ENCODE results near the gene ZBTB14. TPM values are rescaled to one million over a fixed set of nuclear protein-coding genes. Genes with fewer than 3 reads are reported as not detected.

The ZBTB14 gene
- total RNA-seq, 1 donor from 2014 or later, result 16.7 TPM

DNA sequence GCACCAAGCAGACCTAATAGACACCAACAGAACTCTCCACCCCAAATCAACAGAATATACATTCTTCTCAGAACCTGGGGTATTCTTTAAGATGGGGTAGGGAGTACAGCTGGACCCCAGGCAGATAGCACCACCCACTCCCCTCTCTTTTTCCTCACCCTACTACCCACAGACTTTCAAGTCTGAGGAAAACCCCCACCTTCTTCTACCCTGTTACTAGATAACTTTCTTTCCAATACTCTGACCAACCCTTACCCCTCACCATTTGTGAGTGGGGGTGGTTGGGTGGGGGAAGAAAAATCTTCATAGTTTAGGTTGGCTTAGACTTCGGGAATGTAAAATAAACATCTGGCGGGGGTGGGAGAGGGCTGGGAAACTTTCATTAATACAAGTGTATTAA lies 20.3 kb upstream of the ZBTB14 start:
- H3K9me3 Mint-ChIP-seq (ENCODE audit: low read depth), result no peaks in the 10 kb centered on the region
- TF ChIP-seq, protein P1, sequence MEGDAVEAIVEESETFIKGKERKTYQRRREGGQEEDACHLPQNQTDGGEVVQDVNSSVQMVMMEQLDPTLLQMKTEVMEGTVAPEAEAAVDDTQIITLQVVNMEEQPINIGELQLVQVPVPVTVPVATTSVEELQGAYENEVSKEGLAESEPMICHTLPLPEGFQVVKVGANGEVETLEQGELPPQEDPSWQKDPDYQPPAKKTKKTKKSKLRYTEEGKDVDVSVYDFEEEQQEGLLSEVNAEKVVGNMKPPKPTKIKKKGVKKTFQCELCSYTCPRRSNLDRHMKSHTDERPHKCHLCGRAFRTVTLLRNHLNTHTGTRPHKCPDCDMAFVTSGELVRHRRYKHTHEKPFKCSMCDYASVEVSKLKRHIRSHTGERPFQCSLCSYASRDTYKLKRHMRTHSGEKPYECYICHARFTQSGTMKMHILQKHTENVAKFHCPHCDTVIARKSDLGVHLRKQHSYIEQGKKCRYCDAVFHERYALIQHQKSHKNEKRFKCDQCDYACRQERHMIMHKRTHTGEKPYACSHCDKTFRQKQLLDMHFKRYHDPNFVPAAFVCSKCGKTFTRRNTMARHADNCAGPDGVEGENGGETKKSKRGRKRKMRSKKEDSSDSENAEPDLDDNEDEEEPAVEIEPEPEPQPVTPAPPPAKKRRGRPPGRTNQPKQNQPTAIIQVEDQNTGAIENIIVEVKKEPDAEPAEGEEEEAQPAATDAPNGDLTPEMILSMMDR (IDR thresholded peaks at IDR 0.05; ENCODE audit: unreplicated experiment), result no peak
- H3K36me3 Mint-ChIP-seq (ENCODE audit: insufficient read depth), result no peaks in the 10 kb centered on the region
- H3K27me3 Mint-ChIP-seq, result no peaks in the 10 kb centered on the region
- no peaks in the 10 kb centered on the region for H3K4me1 Mint-ChIP-seq (ENCODE audit: low read depth)
- no peak overlapping the region for H3K27ac Mint-ChIP-seq
- H3K4me3 Mint-ChIP-seq (ENCODE audit: low read depth), result no peak overlapping the region
- DNase-seq (ENCODE audit: low spot score, unreplicated experiment), result no peak

DNA sequence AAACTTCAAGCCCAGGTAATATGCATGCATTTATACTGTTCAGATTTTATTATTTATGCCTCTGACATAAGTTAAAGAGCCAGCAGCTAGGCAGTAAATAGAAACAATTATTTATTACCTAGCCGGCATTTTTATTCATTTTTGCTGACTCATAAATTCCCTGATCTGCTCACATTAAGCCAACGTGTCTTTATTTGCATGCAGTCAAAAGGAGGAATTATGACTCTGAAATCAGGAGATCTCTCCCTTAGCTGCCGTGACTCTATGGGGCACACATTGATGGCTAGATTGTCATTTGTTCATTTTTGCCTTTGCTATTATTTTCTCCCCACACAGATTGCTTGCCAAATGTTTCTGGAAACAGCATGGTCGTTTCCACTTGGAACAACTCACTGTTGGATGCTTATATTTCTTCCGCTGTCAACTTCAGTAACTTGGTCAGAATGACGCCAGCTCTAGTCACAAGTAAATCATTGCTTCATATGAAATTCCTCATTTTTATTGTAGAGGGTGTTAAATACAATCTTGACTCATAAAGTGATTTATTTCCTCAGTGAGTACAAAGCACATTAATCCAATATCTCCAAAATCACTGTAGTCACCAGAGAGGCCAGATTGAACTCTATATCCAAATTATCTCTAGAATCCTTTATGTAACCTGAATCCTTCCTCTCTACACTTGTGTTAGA lies 15.9 kb upstream of the ZBTB14 start:
- Mint-ChIP-seq H3K9me3 (ENCODE audit: low read depth) (no peaks in the 10 kb centered on the region), H3K27ac (no peak overlapping the region), H3K4me3 (ENCODE audit: low read depth) (no peak overlapping the region), H3K4me1 (ENCODE audit: low read depth) (no peaks in the 10 kb centered on the region), H3K36me3 (ENCODE audit: insufficient read depth) (no peaks in the 10 kb centered on the region), H3K27me3 (no peaks in the 10 kb centered on the region)
- TF ChIP-seq, protein P1 (IDR thresholded peaks at IDR 0.05; ENCODE audit: unreplicated experiment), result no peak
- no peak for DNase-seq (ENCODE audit: low spot score, unreplicated experiment)

DNA sequence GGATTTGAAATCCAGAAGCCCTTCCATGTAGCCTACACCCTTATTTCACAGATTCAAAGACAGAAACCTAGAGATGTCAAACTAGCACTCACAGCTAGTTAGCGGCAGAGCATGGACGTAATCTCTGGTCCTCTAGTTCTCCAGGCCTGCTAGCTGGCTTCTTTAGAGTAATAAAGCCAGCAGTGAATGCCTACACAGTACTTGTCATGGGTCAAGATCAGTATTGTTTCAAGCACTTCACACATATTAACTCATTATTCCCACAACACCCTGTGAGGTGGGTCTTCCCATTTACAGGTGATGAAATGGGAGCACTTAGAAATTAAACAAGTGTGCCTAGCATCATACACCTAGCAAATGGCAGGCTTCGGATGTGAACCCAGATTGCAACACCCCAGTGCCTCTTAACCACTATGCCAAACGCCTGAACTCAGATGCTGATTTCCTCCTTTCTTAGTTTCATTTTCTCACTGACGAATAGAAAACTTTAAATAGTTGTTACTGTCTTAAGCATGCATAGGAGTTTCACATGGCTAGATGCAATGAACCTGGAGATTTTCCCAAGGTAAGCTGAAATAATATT lies 14.5 kb upstream of the ZBTB14 start:
- no peak overlapping the region for H3K27ac Mint-ChIP-seq
- no peaks in the 10 kb centered on the region for H3K36me3 Mint-ChIP-seq (ENCODE audit: insufficient read depth)
- no peaks in the 10 kb centered on the region for H3K4me1 Mint-ChIP-seq (ENCODE audit: low read depth)
- no peak overlapping the region for H3K4me3 Mint-ChIP-seq (ENCODE audit: low read depth)
- H3K27me3 Mint-ChIP-seq, result no peaks in the 10 kb centered on the region
- no peaks in the 10 kb centered on the region for H3K9me3 Mint-ChIP-seq (ENCODE audit: low read depth)
- TF ChIP-seq, protein P1 (IDR thresholded peaks at IDR 0.05; ENCODE audit: unreplicated experiment), result no peak
- no peak for DNase-seq (ENCODE audit: low spot score, unreplicated experiment)

DNA sequence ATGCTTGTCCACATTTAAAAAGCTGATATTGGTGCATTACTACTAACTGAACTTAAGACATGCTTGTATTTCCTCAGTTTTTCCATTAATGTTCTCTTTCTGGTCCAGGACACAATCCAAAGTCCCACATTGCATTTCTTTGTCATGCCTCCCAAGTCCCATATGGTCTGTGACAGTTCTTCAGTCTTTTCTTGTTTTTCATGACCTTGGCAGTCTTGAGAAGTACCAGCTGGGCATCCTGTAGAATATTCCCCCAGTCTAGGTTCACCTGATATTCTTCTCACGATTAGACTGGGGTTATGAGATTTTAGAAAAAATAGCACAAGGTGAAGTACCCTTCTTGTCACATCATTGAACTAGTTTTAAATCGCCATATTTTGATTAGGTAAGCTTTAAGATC lies 10.3 kb upstream of the ZBTB14 start:
- no peaks in the 10 kb centered on the region for H3K36me3 Mint-ChIP-seq (ENCODE audit: insufficient read depth)
- no peaks in the 10 kb centered on the region for H3K27me3 Mint-ChIP-seq
- H3K4me3 Mint-ChIP-seq (ENCODE audit: low read depth), result no peak overlapping the region
- H3K27ac Mint-ChIP-seq, result no peak overlapping the region
- no peak for DNase-seq (ENCODE audit: low spot score, unreplicated experiment)
- peaks cover 7% of the 10 kb centered on the region for H3K4me1 Mint-ChIP-seq (ENCODE audit: low read depth)
- TF ChIP-seq, protein P1 (IDR thresholded peaks at IDR 0.05; ENCODE audit: unreplicated experiment), result no peak
- H3K9me3 Mint-ChIP-seq (ENCODE audit: low read depth), result no peaks in the 10 kb centered on the region

- no peak for DNase-seq (ENCODE audit: low spot score, unreplicated experiment)
- Mint-ChIP-seq H3K27ac (no peak overlapping the region), H3K9me3 (ENCODE audit: low read depth) (no peaks in the 10 kb centered on the region), H3K4me1 (ENCODE audit: low read depth) (peaks cover 7% of the 10 kb centered on the region), H3K4me3 (ENCODE audit: low read depth) (no peak overlapping the region), H3K36me3 (ENCODE audit: insufficient read depth) (no peaks in the 10 kb centered on the region), H3K27me3 (peaks cover 3% of the 10 kb centered on the region)
- TF ChIP-seq, protein P1 (IDR thresholded peaks at IDR 0.05; ENCODE audit: unreplicated experiment), result no peak
These were observed 8.7 kb upstream of the ZBTB14 start for GRCh38 chr18:5304232-5304631.
